Activated T-cell treated with anti-CD3 and anti-CD28 coated beads, Interleukin-2, amount 50 U/mL, for 72 hours (primary cell): ENCODE data around the gene GRIK4. TPM values are rescaled to one million over a fixed set of nuclear protein-coding genes. Genes with fewer than 3 reads are reported as not detected.

ENCODE experiments used
- ATAC-seq, 2 donors: fragments of 150-1000 bp; cut with Tn5 transposase; replicated peaks in 1 of 2; 2 replicates each; pipeline ENCODE4 v1.10.0; 2021; ENCODE audit warnings: moderate library complexity in 2 of 2, mild to moderate bottlenecking in 1 of 2
- DNase-seq, 2 donors: peaks; one replicate each; pipeline ENCODE4 v3.0.0; 2021 to 2022; ENCODE audit warnings: mixed read lengths in 1 of 2
- H3K27ac Mint-ChIP-seq: one replicate; pipeline ENCODE4 v1.8.0; 2022; ENCODE audit warnings: mild to moderate bottlenecking, moderate library complexity, mixed read lengths
- H3K27me3 Mint-ChIP-seq: one replicate; pipeline ENCODE4 v1.8.0; 2022; ENCODE audit warnings: low read depth, mixed read lengths
- H3K36me3 Mint-ChIP-seq, 2 donors: one replicate each; pipeline ENCODE4 v1.8.0; 2022; ENCODE audit warnings: mixed read lengths in 2 of 2, mild to moderate bottlenecking in 1 of 2; ENCODE audit not compliant: insufficient read depth in 2 of 2
- H3K4me1 Mint-ChIP-seq: one replicate; pipeline ENCODE4 v1.8.0; 2022; ENCODE audit warnings: low read depth, mixed read lengths
- H3K4me3 Mint-ChIP-seq, 2 donors: one replicate each; pipeline ENCODE4 v1.8.0; 2022; ENCODE audit warnings: mild to moderate bottlenecking in 2 of 2, mixed read lengths in 2 of 2, moderate library complexity in 2 of 2
- H3K9me3 Mint-ChIP-seq, 2 donors: one replicate each; pipeline ENCODE4 v1.8.0; 2022; ENCODE audit warnings: mixed read lengths in 2 of 2
- total RNA-seq, 2 donors: library from RNA; stranded (reverse); gene quantifications; one replicate each; pipeline ENCODE4 v1.2.3, GENCODE V29; 2022

The GRIK4 gene, protein sequence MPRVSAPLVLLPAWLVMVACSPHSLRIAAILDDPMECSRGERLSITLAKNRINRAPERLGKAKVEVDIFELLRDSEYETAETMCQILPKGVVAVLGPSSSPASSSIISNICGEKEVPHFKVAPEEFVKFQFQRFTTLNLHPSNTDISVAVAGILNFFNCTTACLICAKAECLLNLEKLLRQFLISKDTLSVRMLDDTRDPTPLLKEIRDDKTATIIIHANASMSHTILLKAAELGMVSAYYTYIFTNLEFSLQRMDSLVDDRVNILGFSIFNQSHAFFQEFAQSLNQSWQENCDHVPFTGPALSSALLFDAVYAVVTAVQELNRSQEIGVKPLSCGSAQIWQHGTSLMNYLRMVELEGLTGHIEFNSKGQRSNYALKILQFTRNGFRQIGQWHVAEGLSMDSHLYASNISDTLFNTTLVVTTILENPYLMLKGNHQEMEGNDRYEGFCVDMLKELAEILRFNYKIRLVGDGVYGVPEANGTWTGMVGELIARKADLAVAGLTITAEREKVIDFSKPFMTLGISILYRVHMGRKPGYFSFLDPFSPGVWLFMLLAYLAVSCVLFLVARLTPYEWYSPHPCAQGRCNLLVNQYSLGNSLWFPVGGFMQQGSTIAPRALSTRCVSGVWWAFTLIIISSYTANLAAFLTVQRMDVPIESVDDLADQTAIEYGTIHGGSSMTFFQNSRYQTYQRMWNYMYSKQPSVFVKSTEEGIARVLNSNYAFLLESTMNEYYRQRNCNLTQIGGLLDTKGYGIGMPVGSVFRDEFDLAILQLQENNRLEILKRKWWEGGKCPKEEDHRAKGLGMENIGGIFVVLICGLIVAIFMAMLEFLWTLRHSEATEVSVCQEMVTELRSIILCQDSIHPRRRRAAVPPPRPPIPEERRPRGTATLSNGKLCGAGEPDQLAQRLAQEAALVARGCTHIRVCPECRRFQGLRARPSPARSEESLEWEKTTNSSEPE
- under 1 TPM in 1 of 2 donors, not detected in 1; 0.12 TPM for total RNA-seq

DNA sequence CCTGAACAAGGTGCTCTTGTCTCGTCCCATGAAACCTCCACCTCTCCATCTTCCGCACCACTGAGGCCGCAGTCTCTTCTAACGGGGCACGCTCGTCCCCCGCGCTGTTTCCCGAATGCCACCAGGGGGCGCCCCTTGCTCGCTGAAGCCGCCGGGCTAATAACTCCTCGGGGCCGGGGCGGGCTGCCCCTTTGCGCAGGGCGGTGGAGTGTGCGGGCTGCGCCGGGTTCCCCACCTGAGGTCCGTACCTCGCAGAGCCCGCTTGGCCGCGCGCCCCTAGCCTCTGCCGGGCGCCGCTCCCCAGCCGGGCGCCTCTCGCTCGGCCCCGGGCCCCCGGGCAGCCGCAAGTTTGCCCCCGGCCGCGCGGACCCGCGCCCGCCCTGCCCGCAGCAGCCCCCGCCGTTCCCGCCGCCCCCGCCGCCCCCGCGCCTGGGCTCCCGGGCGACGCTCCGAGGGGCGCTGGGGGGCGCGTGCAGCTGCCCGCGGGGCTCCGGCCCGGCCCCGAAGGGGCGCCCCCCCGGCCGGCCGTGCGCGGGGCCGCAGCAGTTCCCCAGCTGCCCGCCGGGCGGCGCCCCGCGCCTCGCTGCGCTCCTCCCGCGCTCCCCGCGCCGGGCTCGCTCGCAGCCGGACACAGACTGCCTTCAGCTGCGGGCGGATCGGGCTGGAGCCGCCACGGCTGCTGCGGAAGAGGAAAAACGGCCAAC is at the start of gene GRIK4:
TSS of gene GRIK4 (plus strand) at position 633 of the 704 bp plus-strand sequence. CDS start 148,571 bp downstream, outside the sequence.
- peaks cover 3% of the 10 kb centered on the region for H3K4me1 Mint-ChIP-seq
- no peak within 1 kb of the TSS for H3K27ac Mint-ChIP-seq
- DNase-seq (peak; percentile 85 to 87), ATAC-seq (peak; percentile 91 to 92)
- no peaks in the 10 kb centered on the region for H3K9me3 Mint-ChIP-seq
- peak within 1 kb of the TSS in 1 of 2 donors; percentile 58 for H3K4me3 Mint-ChIP-seq
- H3K27me3 Mint-ChIP-seq: peaks cover 82% of the 10 kb centered on the region
- H3K36me3 Mint-ChIP-seq: no peaks in the 10 kb centered on the region

DNA sequence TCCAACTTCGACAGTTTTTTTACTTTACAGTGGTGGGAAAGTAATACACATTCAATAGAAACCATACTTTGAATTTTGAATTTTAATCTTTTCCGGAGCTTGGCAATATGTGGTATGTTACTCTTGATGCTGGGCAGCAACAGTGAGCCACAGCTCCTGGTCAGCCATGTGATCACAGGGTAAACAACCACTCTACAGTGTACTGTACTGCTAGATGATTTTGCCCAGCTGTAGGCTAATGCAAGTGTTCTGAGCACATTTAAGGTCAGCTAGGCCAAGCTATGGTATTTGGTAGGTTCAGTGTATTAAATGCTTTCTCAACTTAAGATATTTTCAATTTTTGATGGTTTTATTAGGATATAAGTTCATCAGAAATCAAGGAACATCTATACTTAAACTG is 48.7 kb upstream of the GRIK4 start:
- ATAC-seq (no peak), DNase-seq (no peak)
- Mint-ChIP-seq H3K27me3 (no peaks in the 10 kb centered on the region), H3K4me1 (no peaks in the 10 kb centered on the region), H3K9me3 (no peaks in the 10 kb centered on the region), H3K36me3 (peaks cover 3 to 6% of the 10 kb centered on the region in 2 donors), H3K4me3 (no peak overlapping the region), H3K27ac (no peak overlapping the region)

DNA sequence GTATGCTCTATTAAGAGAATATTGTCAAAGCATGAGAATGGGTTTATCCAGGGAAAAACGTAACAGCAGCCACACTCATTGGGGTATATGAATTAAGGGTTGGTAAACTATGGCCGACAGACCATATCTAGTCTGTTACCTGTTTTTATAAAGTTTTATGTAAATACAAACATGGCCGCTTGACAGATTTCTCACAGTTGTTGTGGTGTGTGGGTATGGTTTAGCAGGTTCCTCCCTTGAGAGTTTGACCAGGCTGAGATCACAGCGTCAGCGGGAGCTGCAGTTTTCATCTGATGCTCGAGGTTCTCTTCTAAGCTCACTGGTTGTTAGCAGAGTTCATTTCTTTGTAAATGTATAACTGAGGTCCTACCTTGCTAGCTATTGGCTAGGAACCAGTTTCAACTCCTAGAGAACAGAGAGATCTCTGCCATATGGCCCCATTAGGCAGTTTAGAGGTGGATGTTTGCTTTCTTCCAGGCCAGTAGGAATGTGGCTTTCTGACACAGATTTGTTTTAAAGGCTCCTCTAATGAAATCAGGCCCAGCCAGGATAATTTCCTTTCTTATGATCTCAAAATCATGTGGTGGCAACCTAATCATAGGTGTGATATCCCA is 45.5 kb upstream of the GRIK4 start:
- Mint-ChIP-seq H3K9me3 (no peaks in the 10 kb centered on the region), H3K4me1 (no peaks in the 10 kb centered on the region), H3K27me3 (no peaks in the 10 kb centered on the region), H3K4me3 (no peak overlapping the region), H3K27ac (no peak overlapping the region), H3K36me3 (peaks cover 0 to 5% of the 10 kb centered on the region in 2 donors)
- no peak for ATAC-seq
- DNase-seq: no peak

DNA sequence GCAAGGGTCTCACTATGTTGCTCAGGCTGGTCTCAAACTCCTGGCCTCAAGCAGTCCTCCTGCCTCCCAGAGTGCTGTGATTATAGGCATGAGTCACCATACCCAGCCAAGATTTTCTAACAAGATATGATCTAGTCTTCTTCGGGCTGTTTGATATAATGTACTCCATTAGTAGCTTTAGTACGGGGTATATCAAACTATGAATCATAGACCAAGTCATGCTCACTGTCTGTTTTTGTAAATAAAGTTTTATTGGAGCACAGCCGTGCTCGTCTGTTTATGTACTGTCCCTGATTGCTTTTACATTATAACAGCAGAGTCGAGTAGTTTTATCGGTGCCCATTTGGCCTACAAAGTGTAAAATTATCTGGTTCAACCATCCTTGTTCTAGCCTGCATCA is 43.9 kb upstream of the GRIK4 start:
- ATAC-seq (no peak), DNase-seq (no peak)
- H3K36me3 Mint-ChIP-seq: peaks cover 1 to 6% of the 10 kb centered on the region in 2 donors
- H3K27me3 Mint-ChIP-seq: no peaks in the 10 kb centered on the region
- no peaks in the 10 kb centered on the region for H3K9me3 Mint-ChIP-seq
- no peak overlapping the region for H3K4me3 Mint-ChIP-seq
- no peaks in the 10 kb centered on the region for H3K4me1 Mint-ChIP-seq
- H3K27ac Mint-ChIP-seq: no peak overlapping the region

DNA sequence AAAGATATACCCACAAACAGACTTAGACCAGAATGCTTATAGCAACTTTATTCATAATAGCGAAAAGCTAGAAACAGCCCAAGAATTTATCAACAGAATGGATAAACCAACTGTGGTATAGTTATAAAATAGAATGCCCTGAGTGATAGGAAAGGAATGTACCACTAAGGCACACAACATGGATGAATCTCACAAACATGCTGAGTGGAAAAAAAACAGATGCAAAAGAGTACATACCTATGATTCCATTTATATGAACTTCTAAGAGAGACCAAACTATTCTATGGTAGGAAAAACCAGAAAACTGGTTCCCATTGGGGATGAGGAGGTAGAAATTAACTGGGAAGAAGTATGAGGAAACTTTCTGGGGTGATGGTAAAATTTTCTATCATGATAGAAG is 40.4 kb upstream of the GRIK4 start:
- Mint-ChIP-seq H3K27ac (no peak overlapping the region), H3K9me3 (no peaks in the 10 kb centered on the region), H3K36me3 (peaks cover 1 to 4% of the 10 kb centered on the region in 2 donors), H3K4me1 (no peaks in the 10 kb centered on the region), H3K27me3 (no peaks in the 10 kb centered on the region), H3K4me3 (no peak overlapping the region)
- ATAC-seq (no peak), DNase-seq (no peak)

DNA sequence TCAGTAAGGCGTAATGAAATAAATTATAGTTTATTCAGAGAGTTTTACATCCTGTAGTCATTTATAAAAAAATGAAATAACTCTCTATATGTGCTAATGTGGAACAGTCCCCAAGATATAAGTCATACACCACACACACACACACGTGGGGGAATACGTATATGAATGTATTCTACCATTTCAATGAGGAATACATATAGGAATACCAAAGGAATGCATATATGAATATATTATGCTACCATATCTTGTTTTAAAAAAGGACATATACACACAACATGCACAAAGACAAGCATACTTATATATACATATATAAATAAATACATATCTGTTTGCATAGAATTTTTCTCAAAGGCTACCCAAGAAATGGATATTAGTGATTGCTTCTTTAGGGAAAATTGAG is 39.6 kb upstream of the GRIK4 start:
- Mint-ChIP-seq H3K4me3 (no peak overlapping the region), H3K27ac (no peak overlapping the region), H3K4me1 (no peaks in the 10 kb centered on the region), H3K9me3 (no peaks in the 10 kb centered on the region), H3K36me3 (peaks cover 1 to 2% of the 10 kb centered on the region in 2 donors), H3K27me3 (no peaks in the 10 kb centered on the region)
- no peak for DNase-seq
- ATAC-seq: no peak

DNA sequence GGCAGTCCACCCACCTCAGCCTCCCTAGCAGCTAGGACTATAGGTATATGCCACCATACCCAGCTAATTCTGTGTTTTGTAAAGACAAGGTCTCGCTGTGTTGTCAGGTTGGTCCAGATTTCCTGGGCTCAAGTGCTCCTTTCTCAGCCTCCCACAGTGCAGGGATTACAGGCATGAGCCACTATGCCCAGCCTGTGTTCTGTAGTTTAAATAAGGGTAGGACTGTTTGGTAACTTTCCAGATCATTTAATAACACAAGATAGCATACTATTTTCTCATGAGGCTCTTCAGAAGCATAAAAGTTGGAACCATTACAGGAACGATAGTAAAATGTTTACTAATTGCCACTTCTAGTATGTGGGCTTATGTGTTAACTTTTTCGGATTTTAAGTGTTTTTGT is 38.0 kb upstream of the GRIK4 start:
- H3K36me3 Mint-ChIP-seq: peaks cover 1 to 2% of the 10 kb centered on the region in 2 donors
- H3K27me3 Mint-ChIP-seq: no peaks in the 10 kb centered on the region
- H3K4me3 Mint-ChIP-seq: no peak overlapping the region
- ATAC-seq (no peak), DNase-seq (no peak)
- no peaks in the 10 kb centered on the region for H3K9me3 Mint-ChIP-seq
- H3K4me1 Mint-ChIP-seq: peaks cover 1% of the 10 kb centered on the region
- no peak overlapping the region for H3K27ac Mint-ChIP-seq

DNA sequence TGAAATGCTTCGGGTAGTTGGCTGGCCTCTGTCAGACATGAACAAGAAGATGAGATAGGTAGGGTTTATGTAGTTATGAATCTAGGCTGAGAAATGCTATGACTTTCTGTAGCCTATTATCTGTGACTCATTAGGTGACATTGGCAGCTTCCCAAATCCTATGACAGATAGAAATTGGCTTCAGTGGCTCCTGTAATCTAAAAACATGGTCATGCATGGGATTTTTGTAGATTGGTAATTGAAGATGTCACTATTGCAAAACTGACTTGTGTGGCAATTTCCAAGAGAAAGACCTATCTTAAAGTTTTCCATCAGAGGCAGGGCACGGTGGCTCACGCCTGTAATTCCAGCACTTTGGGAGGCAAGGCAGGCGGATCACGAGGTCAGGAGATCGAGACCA is 29.4 kb upstream of the GRIK4 start:
- no peak overlapping the region for H3K27ac Mint-ChIP-seq
- H3K36me3 Mint-ChIP-seq: no peaks in the 10 kb centered on the region
- no peak for DNase-seq
- H3K27me3 Mint-ChIP-seq: no peaks in the 10 kb centered on the region
- H3K4me3 Mint-ChIP-seq: no peak overlapping the region
- no peaks in the 10 kb centered on the region for H3K9me3 Mint-ChIP-seq
- H3K4me1 Mint-ChIP-seq: peaks cover 7% of the 10 kb centered on the region
- ATAC-seq: no peak

DNA sequence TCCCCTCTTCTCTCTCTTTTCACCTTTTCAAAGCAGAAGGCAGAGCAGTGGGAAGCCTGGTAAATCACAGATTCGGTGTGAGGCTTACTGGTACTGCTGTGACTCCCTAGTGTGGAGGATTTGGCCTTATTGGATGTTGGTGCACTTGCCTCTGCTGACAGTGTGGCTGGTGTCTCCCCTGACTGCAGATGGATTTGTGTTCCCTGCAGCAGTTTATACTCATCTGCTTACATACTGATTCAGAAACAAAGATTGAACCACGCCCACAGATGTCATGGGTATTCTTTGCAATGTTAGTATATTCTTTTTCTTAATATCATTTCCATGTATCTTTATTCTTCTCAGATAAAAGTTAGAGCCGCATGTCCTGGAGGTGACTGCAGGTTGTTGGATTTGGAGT is 26.8 kb upstream of the GRIK4 start:
- DNase-seq: no peak
- ATAC-seq: no peak
- Mint-ChIP-seq H3K4me3 (no peak overlapping the region), H3K9me3 (no peaks in the 10 kb centered on the region), H3K27me3 (no peaks in the 10 kb centered on the region), H3K27ac (no peak overlapping the region), H3K36me3 (no peaks in the 10 kb centered on the region), H3K4me1 (no peaks in the 10 kb centered on the region)

DNA sequence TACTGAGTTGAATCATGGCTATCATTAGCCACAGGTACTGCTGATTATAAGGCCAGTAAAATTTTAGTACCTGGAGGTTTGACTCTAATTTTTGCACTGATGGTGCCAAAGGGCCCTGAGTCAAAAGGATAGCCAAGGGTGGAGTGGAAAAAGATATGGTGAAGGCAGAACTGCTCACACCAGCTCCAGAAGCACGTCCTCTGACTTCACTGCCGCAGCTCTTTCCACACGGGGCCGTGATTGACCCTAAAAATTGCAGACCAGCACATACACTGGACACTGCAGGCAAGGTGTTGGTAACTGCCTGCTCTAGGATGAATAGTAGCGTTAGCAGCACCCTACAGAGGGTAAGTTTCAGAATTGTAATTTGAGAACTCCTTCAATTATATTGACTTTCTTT is 25.4 kb upstream of the GRIK4 start:
- no peak for DNase-seq
- H3K9me3 Mint-ChIP-seq: no peaks in the 10 kb centered on the region
- ATAC-seq: no peak
- H3K4me1 Mint-ChIP-seq: no peaks in the 10 kb centered on the region
- no peak overlapping the region for H3K27ac Mint-ChIP-seq
- no peaks in the 10 kb centered on the region for H3K27me3 Mint-ChIP-seq
- H3K4me3 Mint-ChIP-seq: no peak overlapping the region
- H3K36me3 Mint-ChIP-seq: no peaks in the 10 kb centered on the region

DNA sequence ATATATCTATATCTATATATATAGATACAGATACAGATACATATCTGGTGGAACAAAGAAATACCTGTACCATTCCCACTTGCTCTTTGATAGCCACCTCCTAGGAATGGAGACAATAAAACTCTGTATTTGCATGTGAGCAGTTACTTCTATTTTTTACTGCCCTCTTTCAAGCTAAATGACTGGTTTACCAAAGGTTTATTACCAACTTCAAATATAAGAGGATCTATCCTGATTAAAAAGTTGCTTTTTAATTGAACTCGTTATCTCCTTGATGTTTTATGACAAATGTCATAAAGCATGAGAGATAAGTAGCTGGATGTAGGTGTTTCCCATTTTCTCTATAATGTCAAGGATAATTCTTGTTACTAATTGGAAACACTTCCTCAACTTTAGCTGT is 21.7 kb upstream of the GRIK4 start:
- no peaks in the 10 kb centered on the region for H3K9me3 Mint-ChIP-seq
- no peaks in the 10 kb centered on the region for H3K4me1 Mint-ChIP-seq
- no peak for ATAC-seq
- H3K4me3 Mint-ChIP-seq: no peak overlapping the region
- no peak overlapping the region for H3K27ac Mint-ChIP-seq
- H3K36me3 Mint-ChIP-seq: no peaks in the 10 kb centered on the region
- H3K27me3 Mint-ChIP-seq: no peaks in the 10 kb centered on the region
- DNase-seq: no peak

DNA sequence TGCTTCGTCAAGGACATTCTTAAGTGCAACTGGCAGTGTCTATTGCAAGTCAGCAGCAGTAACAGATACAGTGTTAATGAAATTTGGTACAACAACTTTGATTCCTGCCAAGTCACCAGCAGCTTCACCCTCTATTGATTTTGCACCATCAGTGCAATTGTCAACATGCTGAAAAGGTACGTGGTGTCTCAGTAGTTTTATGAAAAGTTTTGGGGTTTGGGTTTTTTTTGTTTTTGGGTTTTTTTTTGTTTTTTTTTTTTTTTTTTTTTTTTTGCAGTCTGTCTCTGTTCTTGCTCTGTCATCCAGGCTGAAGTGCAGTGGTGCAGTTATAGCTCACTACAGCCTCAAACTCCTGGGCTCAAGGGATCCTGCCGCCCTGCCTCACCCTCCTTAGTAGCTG is 19.1 kb upstream of the GRIK4 start:
- H3K27me3 Mint-ChIP-seq: no peaks in the 10 kb centered on the region
- H3K4me3 Mint-ChIP-seq: no peak overlapping the region
- ATAC-seq (no peak), DNase-seq (no peak)
- no peaks in the 10 kb centered on the region for H3K36me3 Mint-ChIP-seq
- no peaks in the 10 kb centered on the region for H3K4me1 Mint-ChIP-seq
- H3K27ac Mint-ChIP-seq: no peak overlapping the region
- no peaks in the 10 kb centered on the region for H3K9me3 Mint-ChIP-seq
